Skin epidermis (tissue), 12 donors: Measurements from ENCODE around the gene CD226.
"Not testable (repeated sequence)": the region's sequence is repeated elsewhere in the genome, so short reads cannot be mapped to it uniquely, and the experiment has no call there.

ENCODE experiments used
- H3K27ac ChIP-seq, 21 experiments: fragments of 200-600 bp; sonication (generic) in 11 of 21; one replicate each; pipeline ENCODE4 v1.5.0; 2020; ENCODE audit warnings: mild to moderate bottlenecking in 3 of 21, inconsistent platforms in 2 of 21, moderate library complexity in 2 of 21
- H3K4me3 ChIP-seq, 7 experiments: fragments of 200-600 bp; sonication (generic) in 2 of 7; one replicate each; pipeline ENCODE4 v1.5.0; 2020; ENCODE audit warnings: inconsistent platforms in 2 of 7, mild to moderate bottlenecking in 2 of 7, moderate library complexity in 1 of 7

Gene CD226

GRCh38 chr18:69882965-69883668 is 64.6 kb downstream of the CD226 start:
- Histone ChIP-seq H3K4me3 (no peak overlapping the region), H3K27ac (no peak overlapping the region)

GRCh38 chr18:69880083-69880482 is 67.6 kb downstream of the CD226 start:
- H3K27ac ChIP-seq, result no peak overlapping the region
- H3K4me3 ChIP-seq, result no peak overlapping the region

GRCh38 chr18:69879051-69879450 is 68.6 kb downstream of the CD226 start:
- not testable (repeated sequence) for H3K4me3 ChIP-seq, H3K27ac ChIP-seq

- no peak overlapping the region for H3K27ac ChIP-seq
- no peak overlapping the region for H3K4me3 ChIP-seq
Observed at GRCh38 chr18:69878213-69878933, 69.3 kb downstream of the CD226 start.

- Histone ChIP-seq H3K4me3 (no peak overlapping the region), H3K27ac (no peak overlapping the region)
Observed at GRCh38 chr18:69876490-69876889, 71.2 kb downstream of the CD226 start.

GRCh38 chr18:69874058-69874457 is 73.6 kb downstream of the CD226 start:
- Histone ChIP-seq H3K27ac (no peak overlapping the region), H3K4me3 (no peak overlapping the region)

- Histone ChIP-seq H3K27ac (no peak overlapping the region), H3K4me3 (no peak overlapping the region)
Observed at GRCh38 chr18:69872661-69873060, 75.0 kb downstream of the CD226 start.

GRCh38 chr18:69871363-69871762 is 76.3 kb downstream of the CD226 start:
- no peak overlapping the region for H3K4me3 ChIP-seq
- no peak overlapping the region for H3K27ac ChIP-seq

GRCh38 chr18:69870736-69871135 is 76.9 kb downstream of the CD226 start:
- Histone ChIP-seq H3K4me3 (no peak overlapping the region), H3K27ac (no peak overlapping the region)

GRCh38 chr18:69866212-69866611 is 81.5 kb downstream of the CD226 start:
- Histone ChIP-seq H3K27ac (no peak overlapping the region), H3K4me3 (no peak overlapping the region)

GRCh38 chr18:69865776-69866175 is 81.9 kb downstream of the CD226 start:
- H3K4me3 ChIP-seq, result no peak overlapping the region
- no peak overlapping the region for H3K27ac ChIP-seq

- H3K4me3 ChIP-seq, H3K27ac ChIP-seq: not testable (repeated sequence)
Observed at GRCh38 chr18:69864802-69865201, 82.9 kb downstream of the CD226 start.

- Histone ChIP-seq H3K4me3 (no peak overlapping the region), H3K27ac (no peak overlapping the region)
Observed at GRCh38 chr18:69858897-69859296, 88.8 kb downstream of the CD226 start.

- no peak overlapping the region for H3K4me3 ChIP-seq
- no peak overlapping the region for H3K27ac ChIP-seq
Observed at GRCh38 chr18:69854455-69854854, 93.2 kb downstream of the CD226 start.

GRCh38 chr18:69853051-69853450 is 94.6 kb downstream of the CD226 start:
- H3K4me3 ChIP-seq, result no peak overlapping the region

GRCh38 chr18:69845593-69846506 is 101.8 kb downstream of the CD226 start:
- Histone ChIP-seq H3K27ac (no peak overlapping the region), H3K4me3 (no peak overlapping the region)

More at GRCh38 chr18:69853051-69853450, 94.6 kb downstream of the CD226 start:
- H3K27ac ChIP-seq, result no peak overlapping the region

GRCh38 chr18:69844656-69845055 is 103.0 kb downstream of the CD226 start:
- Histone ChIP-seq H3K27ac (no peak overlapping the region), H3K4me3 (no peak overlapping the region)

- no peak overlapping the region for H3K27ac ChIP-seq
- no peak overlapping the region for H3K4me3 ChIP-seq
Observed at GRCh38 chr18:69843015-69843414, 104.7 kb downstream of the CD226 start.

- Histone ChIP-seq H3K4me3 (no peak overlapping the region), H3K27ac (no peak overlapping the region)
Observed at GRCh38 chr18:69841117-69841516, 106.6 kb downstream of the CD226 start.

GRCh38 chr18:69840445-69840844 is 107.2 kb downstream of the CD226 start:
- no peak overlapping the region for H3K27ac ChIP-seq

More at GRCh38 chr18:69840445-69840844, 107.2 kb downstream of the CD226 start:
- no peak overlapping the region for H3K4me3 ChIP-seq
